GM23338 (cell line): ENCODE measurements around the gene ENTHD1. TPM values are rescaled to one million over a fixed set of nuclear protein-coding genes. Genes with fewer than 3 reads are reported as not detected.

Experiments used
- ATAC-seq: fragments of 200-7000 bp; cut with Tn5 transposase; 3 replicates; pipeline ENCODE4 v1.9.1; 2020
- DNase-seq: peaks from one replicate; pipeline ENCODE4 v3.0.0-alpha.2; 2015; ENCODE audit warnings: low spot score
- H2AFZ ChIP-seq: fragments of 200-600 bp; sonication (generic); 2 replicates; pipeline ENCODE4 v1.8.0; 2016; ENCODE audit warnings: antibody characterized with exemption, mild to moderate bottlenecking, moderate library complexity
- H3F3A ChIP-seq: fragments of 200-600 bp; sonication (generic); replicated peaks from 2 replicates; pipeline ENCODE4 v1.8.0; 2017; ENCODE audit warnings: antibody characterized with exemption, mixed run types, low read depth
- H3K27ac ChIP-seq: fragments of 200-600 bp; sonication (generic); 2 replicates; pipeline ENCODE4 v1.6.1; 2016; ENCODE audit warnings: low read depth
- H3K27me3 ChIP-seq: fragments of 200-600 bp; sonication (generic); 2 replicates; pipeline ENCODE4 v1.8.0; 2016; ENCODE audit warnings: mild to moderate bottlenecking, mixed run types, moderate library complexity; ENCODE audit not compliant: insufficient read depth
- H3K36me3 ChIP-seq: fragments of 200-600 bp; sonication (generic); 2 replicates; pipeline ENCODE4 v1.8.0; 2016; ENCODE audit warnings: mild to moderate bottlenecking; ENCODE audit not compliant: insufficient read depth
- H3K4me1 ChIP-seq: fragments of 200-600 bp; sonication (generic); 2 replicates; pipeline ENCODE4 v1.8.0; 2016; ENCODE audit warnings: mild to moderate bottlenecking, moderate library complexity; ENCODE audit not compliant: insufficient read depth
- H3K4me2 ChIP-seq: fragments of 200-600 bp; sonication (generic); 2 replicates; pipeline ENCODE4 v1.7.1; 2017; ENCODE audit warnings: mixed run types
- H3K4me3 ChIP-seq: fragments of 200-600 bp; sonication (generic); 2 replicates; pipeline ENCODE4 v1.6.1; 2016; ENCODE audit warnings: mixed run types
- H3K79me2 ChIP-seq: fragments of 200-600 bp; sonication (generic); replicated peaks from 2 replicates; pipeline ENCODE4 v1.8.0; 2017; ENCODE audit warnings: mild to moderate bottlenecking; ENCODE audit not compliant: insufficient read depth
- H3K9me2 ChIP-seq: fragments of 200-600 bp; sonication (generic); 2 replicates; pipeline ENCODE4 v1.8.0; 2017; ENCODE audit not compliant: insufficient read depth
- H4K20me1 ChIP-seq: fragments of 200-600 bp; sonication (generic); replicated peaks from 2 replicates; pipeline ENCODE4 v1.8.0; 2017; ENCODE audit warnings: mild to moderate bottlenecking; ENCODE audit not compliant: insufficient read depth
- H3K27ac Mint-ChIP-seq: 2 replicates; pipeline ENCODE4 v1.8.0; 2020; ENCODE audit warnings: inconsistent platforms, mild to moderate bottlenecking, moderate library complexity, mixed read lengths
- H3K27me3 Mint-ChIP-seq: 3 replicates; pipeline ENCODE4 v1.8.0; 2022; ENCODE audit warnings: low read depth, mild to moderate bottlenecking, moderate library complexity, mixed read lengths, inconsistent platforms; ENCODE audit not compliant: insufficient read depth, poor library complexity
- H3K36me3 Mint-ChIP-seq: 3 replicates; pipeline ENCODE4 v1.8.0; 2021; ENCODE audit warnings: low read depth, mild to moderate bottlenecking, inconsistent platforms, moderate library complexity, mixed read lengths
- H3K4me1 Mint-ChIP-seq: 3 replicates; pipeline ENCODE4 v1.8.0; 2020; ENCODE audit warnings: mild to moderate bottlenecking, inconsistent platforms, mixed read lengths
- H3K4me3 Mint-ChIP-seq: 3 replicates; pipeline ENCODE4 v1.8.0; 2021; ENCODE audit warnings: moderate library complexity, mild to moderate bottlenecking, inconsistent platforms, mixed read lengths
- H3K9me3 Mint-ChIP-seq: 3 replicates; pipeline ENCODE4 v1.8.0; 2020; ENCODE audit warnings: moderate library complexity, mild to moderate bottlenecking, inconsistent platforms, mixed read lengths
- CREB1 ChIP-seq: fragments of 250-450 bp; sonication (Bioruptor Pico); IDR thresholded peaks from 2 replicates; pipeline ENCODE4 v1.5.0; 2020; ENCODE audit warnings: low read depth, mild to moderate bottlenecking, moderate library complexity
- EZH2 ChIP-seq: fragments of 200-600 bp; sonication (generic); IDR thresholded peaks from one replicate; pipeline ENCODE4 v1.8.0; 2017; ENCODE audit warnings: antibody characterized with exemption, mild to moderate bottlenecking, low read depth; ENCODE audit not compliant: unreplicated experiment
- EZH2phosphoT487 ChIP-seq: fragments of 200-600 bp; sonication (generic); IDR thresholded peaks from one replicate; pipeline ENCODE4 v1.8.1; 2018; ENCODE audit warnings: antibody characterized with exemption; ENCODE audit not compliant: unreplicated experiment
- JUNB ChIP-seq: IDR thresholded peaks from one replicate; pipeline ENCODE4 v1.6.1; 2016; ENCODE audit warnings: antibody characterized with exemption; ENCODE audit not compliant: unreplicated experiment
- POLR2AphosphoS5 ChIP-seq: IDR thresholded peaks from 2 replicates; pipeline ENCODE4 v1.6.1; 2016; ENCODE audit warnings: antibody characterized with exemption, low read depth
- ZNF114 ChIP-seq: fragments of 250-450 bp; sonication (Bioruptor Pico); IDR thresholded peaks from 2 replicates; pipeline ENCODE4 v1.5.0; 2020; ENCODE audit warnings: mild to moderate bottlenecking, moderate library complexity
- ZNF331 ChIP-seq: fragments of 250-450 bp; sonication (Bioruptor Pico); IDR thresholded peaks from 2 replicates; pipeline ENCODE4 v1.5.0; 2020; ENCODE audit warnings: low read depth, mild to moderate bottlenecking, moderate library complexity
- polyA plus RNA-seq: library from polyadenylated mRNA; unstranded; fragments of >200 nt; fragmentation: Nextera tagmentation; extraction: Ambion mirVana; gene quantifications from 2 replicates; pipeline ENCODE4 v1.2.1, GENCODE V29; 2016
- total RNA-seq: library from RNA; depleted of rRNA; stranded (reverse); fragments of >200 nt; shearing (Covaris generic); gene quantifications from 2 replicates; pipeline ENCODE4 v1.2.3, GENCODE V29; 2014
- TF ChIP-seq, protein P1 (sequence below): IDR thresholded peaks from 2 replicates; pipeline ENCODE4 v1.6.1; 2016; ENCODE audit warnings: antibody characterized with exemption

Gene ENTHD1
- total and polyA plus RNA-seq, 2 experiments from 2014 or later, result not detected

DNA sequence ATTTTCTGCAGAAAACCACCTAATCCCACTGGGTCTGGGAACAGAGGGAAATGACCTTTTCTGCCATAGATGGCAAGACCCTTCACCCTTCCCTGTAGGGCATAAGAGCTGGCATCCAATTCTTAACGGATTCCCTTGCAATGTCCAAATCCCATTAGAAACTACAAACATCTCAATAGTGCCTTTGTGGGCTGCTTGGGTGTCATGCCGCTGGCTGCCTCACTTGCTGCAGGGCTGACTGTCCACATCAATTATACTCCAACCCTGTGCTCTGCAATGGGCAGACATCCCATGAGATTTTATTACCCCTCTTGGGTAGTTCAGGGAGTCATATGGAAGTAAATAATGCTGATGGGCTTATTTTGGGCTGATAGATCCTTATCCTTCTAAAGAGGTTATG lies 14.6 kb upstream of the ENTHD1 start (continued):
- TF ChIP-seq, protein P1, sequence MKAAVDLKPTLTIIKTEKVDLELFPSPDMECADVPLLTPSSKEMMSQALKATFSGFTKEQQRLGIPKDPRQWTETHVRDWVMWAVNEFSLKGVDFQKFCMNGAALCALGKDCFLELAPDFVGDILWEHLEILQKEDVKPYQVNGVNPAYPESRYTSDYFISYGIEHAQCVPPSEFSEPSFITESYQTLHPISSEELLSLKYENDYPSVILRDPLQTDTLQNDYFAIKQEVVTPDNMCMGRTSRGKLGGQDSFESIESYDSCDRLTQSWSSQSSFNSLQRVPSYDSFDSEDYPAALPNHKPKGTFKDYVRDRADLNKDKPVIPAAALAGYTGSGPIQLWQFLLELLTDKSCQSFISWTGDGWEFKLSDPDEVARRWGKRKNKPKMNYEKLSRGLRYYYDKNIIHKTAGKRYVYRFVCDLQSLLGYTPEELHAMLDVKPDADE, result no peak
- no peak for TF ChIP-seq POLR2AphosphoS5
- no peak for TF ChIP-seq EZH2
- TF ChIP-seq ZNF331 (CRISPR knock-in tag), result no peak
- no peak for TF ChIP-seq EZH2phosphoT487

DNA sequence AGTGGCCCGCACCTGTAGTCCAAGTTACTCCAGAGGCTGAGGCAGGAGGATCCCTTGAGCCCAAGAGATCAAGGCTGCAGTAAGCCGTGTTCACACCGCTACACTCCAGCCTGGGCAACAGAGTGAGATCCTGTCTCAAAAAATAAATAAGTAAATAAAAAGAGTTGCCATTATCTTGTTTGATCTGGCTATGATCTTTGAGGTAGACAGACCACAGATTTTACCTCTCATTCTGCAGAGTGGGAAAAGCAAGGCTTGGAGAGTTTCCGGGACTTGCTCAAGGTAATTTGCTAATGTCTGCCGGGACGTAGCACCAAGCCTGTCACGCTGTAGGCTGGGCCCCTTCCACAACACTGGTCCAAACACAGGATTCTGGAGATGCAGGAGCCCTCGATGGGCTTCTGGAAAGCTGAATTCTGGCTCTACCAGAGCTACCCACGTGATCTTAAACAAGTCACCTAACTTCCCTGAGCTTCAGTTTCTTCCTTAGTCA lies 14.1 kb upstream of the ENTHD1 start:
- no peaks in the 10 kb centered on the region for H3K36me3 ChIP-seq
- no peaks in the 10 kb centered on the region for H4K20me1 ChIP-seq
- no peak overlapping the region for H3K27ac ChIP-seq
- H3K4me1 ChIP-seq, result peaks cover 6% of the 10 kb centered on the region; the same call in 1 of the 2 replicates
- no peaks in the 10 kb centered on the region for H3K27me3 ChIP-seq
- no peaks in the 10 kb centered on the region for H3K79me2 ChIP-seq
- Mint-ChIP-seq H3K4me1 (peaks cover 16% of the 10 kb centered on the region; the same call in 2 of the 3 replicates), H3K27ac (no peak overlapping the region), H3K27me3 (peaks cover 2% of the 10 kb centered on the region), H3K36me3 (no peaks in the 10 kb centered on the region), H3K9me3 (no peaks in the 10 kb centered on the region), H3K4me3 (no peak overlapping the region)
- ATAC-seq (no peak), DNase-seq (no peak)
- H3K9me2 ChIP-seq, result no peaks in the 10 kb centered on the region
- H2AFZ ChIP-seq, result no peak overlapping the region
- H3F3A ChIP-seq, result no peaks in the 10 kb centered on the region
- H3K4me2 ChIP-seq, result no peak overlapping the region
- TF ChIP-seq, protein P1, result no peak
- TF ChIP-seq ZNF114 (CRISPR knock-in tag), result no peak
- no peak for TF ChIP-seq JUNB
- TF ChIP-seq EZH2, result no peak
- TF ChIP-seq CREB1 (CRISPR knock-in tag), result no peak
- no peak for TF ChIP-seq POLR2AphosphoS5
- no peak for TF ChIP-seq EZH2phosphoT487
- H3K4me3 ChIP-seq, result no peak overlapping the region

- no peak overlapping the region for H3K27ac ChIP-seq
These were observed 13.5 kb upstream of the ENTHD1 start for GRCh38 chr22:39907047-39907446.

More at GRCh38 chr22:39907047-39907446, 13.5 kb upstream of the ENTHD1 start:
- no peak overlapping the region for H2AFZ ChIP-seq
- DNase-seq (no peak), ATAC-seq (no peak)
- no peak overlapping the region for H3K4me3 Mint-ChIP-seq
- peaks cover 6% of the 10 kb centered on the region; the same call in 1 of the 2 replicates for H3K4me1 ChIP-seq
- no peaks in the 10 kb centered on the region for H3F3A ChIP-seq
- H3K4me2 ChIP-seq, result no peak overlapping the region
- H4K20me1 ChIP-seq, result no peaks in the 10 kb centered on the region
- no peak overlapping the region for H3K27ac Mint-ChIP-seq
- H3K79me2 ChIP-seq, result no peaks in the 10 kb centered on the region
- no peak overlapping the region for H3K4me3 ChIP-seq
- H3K9me3 Mint-ChIP-seq, result no peaks in the 10 kb centered on the region
- TF ChIP-seq JUNB, result no peak
- no peaks in the 10 kb centered on the region for H3K27me3 ChIP-seq
- H3K9me2 ChIP-seq, result no peaks in the 10 kb centered on the region
- H3K36me3 Mint-ChIP-seq, result no peaks in the 10 kb centered on the region
- peaks cover 16% of the 10 kb centered on the region; the same call in 2 of the 3 replicates for H3K4me1 Mint-ChIP-seq
- peaks cover 2% of the 10 kb centered on the region for H3K27me3 Mint-ChIP-seq
- H3K36me3 ChIP-seq, result no peaks in the 10 kb centered on the region
